Body of pancreas (tissue), 4 donors: Measurements from ENCODE around the gene IP6K2. TPM values are rescaled to one million over a fixed set of nuclear protein-coding genes. Genes with fewer than 3 reads are reported as not detected.
"Not testable (repeated sequence)": the region's sequence is repeated elsewhere in the genome, so short reads cannot be mapped to it uniquely, and the experiment has no call there.

Experiments used
- ATAC-seq: fragments of 150-250 bp; one replicate; pipeline ENCODE4 v1.9.1; 2016
- DNase-seq, 4 donors: peaks; one replicate each; pipeline ENCODE4 v3.0.0-alpha.2; 2019
- H3K27ac ChIP-seq, 4 donors: fragments of 200-600 bp; sonication (generic); 1 replicate in 3 of 4; 2 replicates in 1 of 4; pipeline versions ENCODE4 v1.5.1 to v1.6.1; 2016 to 2019; ENCODE audit warnings: mild to moderate bottlenecking in 1 of 4, mixed read lengths in 1 of 4, moderate library complexity in 1 of 4
- H3K27me3 ChIP-seq, 2 donors: fragments of 200-600 bp; sonication (generic); one replicate each; pipeline ENCODE4 v1.6.0; 2016; ENCODE audit warnings: mild to moderate bottlenecking in 1 of 2
- H3K36me3 ChIP-seq, 2 donors: fragments of 200-600 bp; sonication (generic); replicated peaks in 1 of 2; 2 replicates each; pipeline ENCODE4 v1.5.1; 2016; ENCODE audit warnings: low read depth in 2 of 2; ENCODE audit not compliant: insufficient read depth in 1 of 2
- H3K4me1 ChIP-seq: fragments of 200-600 bp; sonication (generic); one replicate; pipeline ENCODE4 v1.6.0; 2016
- H3K4me3 ChIP-seq, 2 donors: fragments of 200-600 bp; sonication (generic); 1 replicate in 1 of 2; 2 replicates in 1 of 2; pipeline ENCODE4 v1.5.1; 2016 to 2019
- H3K9me3 ChIP-seq, 3 donors: fragments of 200-600 bp; sonication (generic); 1 replicate in 2 of 3; 2 replicates in 1 of 3; pipeline ENCODE4 v1.5.1; 2016
- CTCF ChIP-seq, 7 experiments: fragments of 450-650 bp in 4 of 7; fragments of 200-600 bp in 3 of 7; sonication (generic) in 3 of 7; IDR thresholded peaks; one replicate each; pipeline ENCODE4 v1.5.1; 2016 to 2019; ENCODE audit warnings: antibody characterized with exemption in 7 of 7
- POLR2A ChIP-seq, 3 donors: fragments of 450-650 bp; IDR thresholded peaks; one replicate each; pipeline ENCODE4 v1.6.1; 2016; ENCODE audit warnings: antibody characterized with exemption in 3 of 3, mild to moderate bottlenecking in 2 of 3
- WGBS, 2 donors: methylation state at CpG; one replicate each; pipeline ENCODE4 v1.1.5; 2017; 5-methylcytosine and 5-hydroxymethylcytosine counted together
- intact Hi-C: fragments of 100-400 bp; cut with DNase I; formaldehyde crosslinking; loops from one replicate; pipeline ENCODE4 v1.15.1; 2023
- total RNA-seq, 2 donors: library from RNA; depleted of rRNA; stranded (reverse); fragments of >200 nt; gene quantifications; one replicate each; pipeline ENCODE4 v1.1.0, GENCODE V29; 2016

IP6K2 gene, protein sequence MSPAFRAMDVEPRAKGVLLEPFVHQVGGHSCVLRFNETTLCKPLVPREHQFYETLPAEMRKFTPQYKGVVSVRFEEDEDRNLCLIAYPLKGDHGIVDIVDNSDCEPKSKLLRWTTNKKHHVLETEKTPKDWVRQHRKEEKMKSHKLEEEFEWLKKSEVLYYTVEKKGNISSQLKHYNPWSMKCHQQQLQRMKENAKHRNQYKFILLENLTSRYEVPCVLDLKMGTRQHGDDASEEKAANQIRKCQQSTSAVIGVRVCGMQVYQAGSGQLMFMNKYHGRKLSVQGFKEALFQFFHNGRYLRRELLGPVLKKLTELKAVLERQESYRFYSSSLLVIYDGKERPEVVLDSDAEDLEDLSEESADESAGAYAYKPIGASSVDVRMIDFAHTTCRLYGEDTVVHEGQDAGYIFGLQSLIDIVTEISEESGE
- total RNA-seq, result 100 to 1,000 TPM in 1 of 2 donors, 10 to 100 TPM in 1; 67.5 to 138 TPM

DNA sequence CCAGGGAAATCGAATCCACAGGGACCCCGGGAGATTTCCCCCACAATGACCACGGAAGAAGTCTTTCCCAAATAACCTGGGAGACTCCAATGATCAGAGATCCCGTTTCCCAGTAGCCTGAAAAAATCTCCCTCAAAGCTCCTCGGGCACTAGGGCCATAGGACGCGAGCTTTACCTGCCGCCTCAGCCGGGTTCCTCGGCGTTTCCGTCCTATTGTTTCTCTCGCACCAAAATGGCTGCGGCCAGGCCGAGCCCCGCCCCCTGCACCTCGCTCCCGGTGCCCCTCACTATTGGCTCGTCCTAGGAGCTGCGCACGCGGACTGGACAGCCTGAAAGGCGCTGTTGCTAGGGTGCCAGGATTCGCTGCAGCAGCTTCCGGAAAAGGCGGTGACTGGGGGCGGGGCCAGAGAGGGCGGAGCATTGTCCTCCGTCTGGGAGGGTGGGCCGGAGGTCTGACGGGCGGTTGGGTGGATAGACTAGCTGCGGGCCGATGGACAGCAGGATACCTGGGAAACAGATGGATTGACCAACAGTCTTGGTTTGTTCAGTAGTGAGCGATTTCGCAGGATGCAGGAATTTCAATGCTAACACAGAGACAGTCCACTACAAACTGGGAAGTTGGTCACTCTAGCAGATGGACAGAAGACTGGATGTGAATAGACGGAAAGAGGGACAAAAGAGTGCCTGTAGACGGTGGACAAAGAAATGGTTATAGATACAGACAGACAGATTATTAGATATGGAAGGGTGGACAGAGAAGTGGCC lies at the start of gene IP6K2:
Gene IP6K2 (minus strand): TSS at position 240 of the 765 bp plus-strand sequence. CDS start 21,930 bp downstream, outside the sequence.
- DNase-seq (peak; percentile 99 to 100 (median 99)), ATAC-seq (peak; percentile 99)
- Histone ChIP-seq H3K27ac (peak within 1 kb of the TSS; percentile 64 to 92 (median 82)), H3K9me3 (no peaks in the 10 kb centered on the region), H3K36me3 (no peaks in the 10 kb centered on the region), H3K4me3 (peak within 1 kb of the TSS; percentile 69 to 97), H3K4me1 (peaks cover 46% of the 10 kb centered on the region), H3K27me3 (no peaks in the 10 kb centered on the region)
- peak; percentile 67 to 88 (median 86) for TF ChIP-seq POLR2A (IDR thresholded peaks at IDR 0.05)
- peak in 1 of 7 experiments; percentile 19 for TF ChIP-seq CTCF (IDR thresholded peaks at IDR 0.05)
- intact Hi-C loops, result no loop called here
- 1 to 4% methylated on average over 15 to 38 of the region's 38 CpGs for WGBS, 2 donors

GRCh38 chr3:48765376-48765775 lies 48.4 kb upstream of the IP6K2 start:
- Histone ChIP-seq H3K27ac (no peak overlapping the region), H3K27me3 (no peaks in the 10 kb centered on the region), H3K9me3 (no peaks in the 10 kb centered on the region), H3K4me3 (no peak overlapping the region), H3K4me1 (no peaks in the 10 kb centered on the region), H3K36me3 (peaks cover 0 to 6% of the 10 kb centered on the region in 2 donors)
- TF ChIP-seq CTCF (IDR thresholded peaks at IDR 0.05), result peak in 4 of 7 experiments; percentile 9 to 35 (median 24)
- TF ChIP-seq POLR2A (IDR thresholded peaks at IDR 0.05), result no peak
- peak; percentile 30 for ATAC-seq
- intact Hi-C loops, result no loop called here
- WGBS, 2 donors, result 48 to 61% methylated on average over 1 of the region's 1 CpG
- DNase-seq, result peak in 3 of 4 donors; percentile 13 to 30 (median 14)

GRCh38 chr3:48762816-48763215 lies 45.8 kb upstream of the IP6K2 start:
- no peak overlapping the region for H3K4me3 ChIP-seq
- TF ChIP-seq CTCF (IDR thresholded peaks at IDR 0.05) (no peak), POLR2A (IDR thresholded peaks at IDR 0.05) (no peak)
- H3K4me1 ChIP-seq, result no peaks in the 10 kb centered on the region
- H3K36me3 ChIP-seq, result peaks cover 0 to 6% of the 10 kb centered on the region in 2 donors
- H3K9me3 ChIP-seq, result no peaks in the 10 kb centered on the region
- H3K27ac ChIP-seq, result no peak overlapping the region
- intact Hi-C loops, result no loop called here
- DNase-seq (no peak), ATAC-seq (no peak)
- no peaks in the 10 kb centered on the region for H3K27me3 ChIP-seq
- WGBS, 2 donors, result 65 to 87% methylated on average over 3 of the region's 3 CpGs

- H3K9me3 ChIP-seq, intact Hi-C loops, H3K4me1 ChIP-seq, H3K27me3 ChIP-seq, H3K36me3 ChIP-seq, DNase-seq, H3K27ac ChIP-seq, H3K4me3 ChIP-seq, ATAC-seq: not testable (repeated sequence)
- WGBS, 2 donors, result 86 to 88% methylated on average over 5 of the region's 5 CpGs
Measured at GRCh38 chr3:48759991-48760540, 43.0 kb upstream of the IP6K2 start.

DNA sequence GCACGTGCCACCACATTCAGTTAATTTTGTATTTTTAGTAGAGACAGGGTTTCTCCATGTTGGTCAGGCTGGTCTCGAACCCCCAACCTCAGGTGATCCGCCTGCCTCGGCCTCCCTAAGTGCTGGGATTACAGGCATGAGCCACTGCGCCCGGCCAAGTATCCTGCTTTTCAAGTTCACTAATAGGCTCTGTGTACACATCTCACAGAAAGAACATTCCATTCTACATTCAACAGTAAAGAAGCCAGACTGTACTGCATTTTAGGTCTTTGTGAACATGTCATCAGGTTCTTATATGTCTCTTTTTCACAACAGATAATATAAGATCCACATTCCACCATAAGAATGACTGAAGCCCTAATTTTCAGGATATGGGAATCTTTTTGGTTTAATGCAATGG lies 42.5 kb upstream of the IP6K2 start:
- intact Hi-C loops, DNase-seq, ATAC-seq, H3K4me3 ChIP-seq, H3K27me3 ChIP-seq, H3K9me3 ChIP-seq, H3K36me3 ChIP-seq, H3K27ac ChIP-seq, H3K4me1 ChIP-seq: not testable (repeated sequence)
- WGBS, 2 donors, result 88 to 95% methylated on average over 6 of the region's 6 CpGs
